ENCODE data around the gene WFIKKN2.

The WFIKKN2 gene

DNA sequence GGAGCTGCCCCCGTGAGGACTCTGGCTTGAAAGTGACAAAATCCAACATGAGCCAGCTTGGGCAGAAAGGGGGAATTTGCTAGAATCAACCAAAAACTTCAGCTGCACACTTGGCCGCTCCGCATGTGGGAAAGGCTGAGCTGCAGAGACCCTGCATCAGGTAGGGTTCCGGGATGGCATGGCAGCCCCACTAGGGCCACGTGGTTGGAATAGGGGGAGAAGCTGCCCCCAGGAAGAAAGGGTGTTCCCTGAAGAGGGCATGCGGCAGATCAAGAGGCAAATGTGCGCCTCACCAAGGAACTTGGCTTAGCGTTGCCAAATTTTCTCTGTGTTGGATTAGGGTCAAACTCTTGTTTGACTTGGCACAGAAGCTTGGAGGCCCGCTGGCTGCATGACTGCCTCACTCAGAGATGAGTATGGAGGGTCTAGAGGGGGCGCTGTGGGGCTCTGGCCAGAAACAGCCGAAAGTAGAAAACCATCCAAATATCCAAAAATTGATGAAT lies 29.2 kb upstream of the WFIKKN2 start:
- no peaks in the 10 kb centered on the region for H3K79me1 ChIP-seq (replicated peaks; ENCODE audit: low read length, poor library complexity, severe bottlenecking)
- H2BK5ac ChIP-seq (ENCODE audit: low read depth, low read length, poor library complexity, severe bottlenecking): no peak overlapping the region
- H2BK120ac ChIP-seq (ENCODE audit: low read depth, low read length): no peak overlapping the region
- no peak overlapping the region for H3K4me3 ChIP-seq (ENCODE audit: insufficient read depth in 1 of 2, low read depth in 1 of 2, low read length in 2 of 2)
- H3K27ac ChIP-seq (ENCODE audit: low read length, poor library complexity, severe bottlenecking): no peak overlapping the region
- H3K23ac ChIP-seq (ENCODE audit: low read length in 2 of 2): no peak overlapping the region
- H2AFZ ChIP-seq (ENCODE audit: low read depth, low read length): no peak overlapping the region
- no peak overlapping the region for H4K91ac ChIP-seq (ENCODE audit: low read length)
- no peaks in the 10 kb centered on the region for H3K36me3 ChIP-seq (ENCODE audit: control insufficient read depth in 1 of 2, insufficient read depth in 2 of 2, low read depth in 1 of 2, low read length in 2 of 2)
- H3K14ac ChIP-seq (ENCODE audit: low read length in 2 of 2): no peak overlapping the region
- no peaks in the 10 kb centered on the region for H3K4me1 ChIP-seq (ENCODE audit: control insufficient read depth, insufficient read depth, low read depth, low read length)
- 86% methylated on average over 9 of the region's 11 CpGs for WGBS
- H3K9me3 ChIP-seq (ENCODE audit: control insufficient read depth, low read length): no peaks in the 10 kb centered on the region
- H3K9ac ChIP-seq (ENCODE audit: low read length): no peak overlapping the region
- H4K8ac ChIP-seq (ENCODE audit: low read length): no peak overlapping the region
- H3K4me2 ChIP-seq (ENCODE audit: low read length, poor library complexity, severe bottlenecking): no peak overlapping the region
- no peak overlapping the region for H2BK12ac ChIP-seq (ENCODE audit: low read length in 2 of 2)
- no peak overlapping the region for H3K4ac ChIP-seq (ENCODE audit: low read depth in 1 of 2, low read length in 2 of 2)
- H2BK15ac ChIP-seq (ENCODE audit: low read depth, poor library complexity, severe bottlenecking): no peak overlapping the region
- no peak overlapping the region for H2AK5ac ChIP-seq (ENCODE audit: low read length, severe bottlenecking)
- no peak for DNase-seq
- H3K18ac ChIP-seq (ENCODE audit: low read depth in 1 of 2, low read length in 2 of 2): no peak overlapping the region
- peaks cover 6 to 18% of the 10 kb centered on the region in 2 experiments for H3K27me3 ChIP-seq (ENCODE audit: control insufficient read depth in 1 of 2, insufficient read depth in 1 of 2, low read length in 2 of 2)

- Histone ChIP-seq H2BK12ac (ENCODE audit: low read length in 2 of 2) (no peak overlapping the region), H3K14ac (ENCODE audit: low read length in 2 of 2) (no peak overlapping the region)
Measured at GRCh38 chr17:50807009-50807408, 28.4 kb upstream of the WFIKKN2 start.

DNA sequence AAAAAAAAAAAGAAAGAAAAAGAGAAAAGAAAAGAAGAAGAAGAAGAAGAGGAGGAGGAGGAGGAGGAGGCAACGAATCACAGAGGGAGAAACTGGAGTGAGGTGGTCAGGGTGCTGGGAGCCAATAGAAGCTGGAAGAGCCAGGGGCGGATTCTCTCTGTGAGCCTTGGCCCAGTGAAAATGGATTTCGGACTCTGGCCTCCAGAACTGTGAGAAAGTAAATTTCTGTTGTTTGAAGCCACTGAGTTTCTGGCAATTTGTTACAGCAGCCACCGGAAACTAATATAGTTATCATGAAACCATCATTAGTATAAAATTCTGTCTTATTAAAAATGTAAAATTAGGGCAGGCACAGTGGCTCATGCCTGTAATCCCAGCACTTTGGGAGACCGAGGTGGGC lies 27.7 kb upstream of the WFIKKN2 start:
- no peak overlapping the region for H3K23ac ChIP-seq (ENCODE audit: low read length in 2 of 2)
- 94% methylated on average over 3 of the region's 5 CpGs for WGBS
- H3K4me3 ChIP-seq (ENCODE audit: insufficient read depth in 1 of 2, low read depth in 1 of 2, low read length in 2 of 2): no peak overlapping the region
- H2BK120ac ChIP-seq (ENCODE audit: low read depth, low read length): no peak overlapping the region
- no peak overlapping the region for H2BK5ac ChIP-seq (ENCODE audit: low read depth, low read length, poor library complexity, severe bottlenecking)
- H3K27me3 ChIP-seq (ENCODE audit: control insufficient read depth in 1 of 2, insufficient read depth in 1 of 2, low read length in 2 of 2): peaks cover 12 to 30% of the 10 kb centered on the region in 2 experiments
- H3K18ac ChIP-seq (ENCODE audit: low read depth in 1 of 2, low read length in 2 of 2): no peak overlapping the region
- no peak overlapping the region for H3K4ac ChIP-seq (ENCODE audit: low read depth in 1 of 2, low read length in 2 of 2)
- H2BK15ac ChIP-seq (ENCODE audit: low read depth, poor library complexity, severe bottlenecking): no peak overlapping the region
- H3K14ac ChIP-seq (ENCODE audit: low read length in 2 of 2): no peak overlapping the region
- no peaks in the 10 kb centered on the region for H3K79me1 ChIP-seq (replicated peaks; ENCODE audit: low read length, poor library complexity, severe bottlenecking)
- no peak overlapping the region for H3K27ac ChIP-seq (ENCODE audit: low read length, poor library complexity, severe bottlenecking)
- no peak overlapping the region for H3K9ac ChIP-seq (ENCODE audit: low read length)
- H3K9me3 ChIP-seq (ENCODE audit: control insufficient read depth, low read length): no peaks in the 10 kb centered on the region
- no peak overlapping the region for H2AK5ac ChIP-seq (ENCODE audit: low read length, severe bottlenecking)
- H4K8ac ChIP-seq (ENCODE audit: low read length): no peak overlapping the region
- H3K4me1 ChIP-seq (ENCODE audit: control insufficient read depth, insufficient read depth, low read depth, low read length): no peaks in the 10 kb centered on the region
- H3K36me3 ChIP-seq (ENCODE audit: control insufficient read depth in 1 of 2, insufficient read depth in 2 of 2, low read depth in 1 of 2, low read length in 2 of 2): no peaks in the 10 kb centered on the region
- H3K4me2 ChIP-seq (ENCODE audit: low read length, poor library complexity, severe bottlenecking): no peak overlapping the region
- H2AFZ ChIP-seq (ENCODE audit: low read depth, low read length): no peak overlapping the region
- no peak overlapping the region for H4K91ac ChIP-seq (ENCODE audit: low read length)
- no peak for DNase-seq
- H2BK12ac ChIP-seq (ENCODE audit: low read length in 2 of 2): no peak overlapping the region

More at GRCh38 chr17:50807009-50807408, 28.4 kb upstream of the WFIKKN2 start:
- WGBS: 68% methylated on average over 1 of the region's 2 CpGs
- Histone ChIP-seq H4K8ac (ENCODE audit: low read length) (no peak overlapping the region), H3K9ac (ENCODE audit: low read length) (no peak overlapping the region), H3K23ac (ENCODE audit: low read length in 2 of 2) (no peak overlapping the region), H3K18ac (ENCODE audit: low read depth in 1 of 2, low read length in 2 of 2) (no peak overlapping the region), H2AK5ac (ENCODE audit: low read length, severe bottlenecking) (no peak overlapping the region), H3K9me3 (ENCODE audit: control insufficient read depth, low read length) (no peaks in the 10 kb centered on the region), H3K27me3 (ENCODE audit: control insufficient read depth in 1 of 2, insufficient read depth in 1 of 2, low read length in 2 of 2) (peaks cover 8 to 26% of the 10 kb centered on the region in 2 experiments), H3K79me1 (replicated peaks; ENCODE audit: low read length, poor library complexity, severe bottlenecking) (no peaks in the 10 kb centered on the region), H3K4me2 (ENCODE audit: low read length, poor library complexity, severe bottlenecking) (no peak overlapping the region), H3K36me3 (ENCODE audit: control insufficient read depth in 1 of 2, insufficient read depth in 2 of 2, low read depth in 1 of 2, low read length in 2 of 2) (no peaks in the 10 kb centered on the region), H3K27ac (ENCODE audit: low read length, poor library complexity, severe bottlenecking) (no peak overlapping the region), H4K91ac (ENCODE audit: low read length) (no peak overlapping the region), H3K4me1 (ENCODE audit: control insufficient read depth, insufficient read depth, low read depth, low read length) (no peaks in the 10 kb centered on the region), H2BK120ac (ENCODE audit: low read depth, low read length) (no peak overlapping the region), H2BK5ac (ENCODE audit: low read depth, low read length, poor library complexity, severe bottlenecking) (no peak overlapping the region), H3K4me3 (ENCODE audit: insufficient read depth in 1 of 2, low read depth in 1 of 2, low read length in 2 of 2) (no peak overlapping the region), H2BK15ac (ENCODE audit: low read depth, poor library complexity, severe bottlenecking) (no peak overlapping the region), H3K4ac (ENCODE audit: low read depth in 1 of 2, low read length in 2 of 2) (no peak overlapping the region), H2AFZ (ENCODE audit: low read depth, low read length) (no peak overlapping the region)
- no peak for DNase-seq

GRCh38 chr17:50808413-50808812 lies 27.0 kb upstream of the WFIKKN2 start:
- Histone ChIP-seq H3K4me2 (ENCODE audit: low read length, poor library complexity, severe bottlenecking) (no peak overlapping the region), H2AFZ (ENCODE audit: low read depth, low read length) (no peak overlapping the region), H3K23ac (ENCODE audit: low read length in 2 of 2) (no peak overlapping the region), H3K14ac (ENCODE audit: low read length in 2 of 2) (no peak overlapping the region), H2BK5ac (ENCODE audit: low read depth, low read length, poor library complexity, severe bottlenecking) (no peak overlapping the region), H3K9me3 (ENCODE audit: control insufficient read depth, low read length) (no peaks in the 10 kb centered on the region), H3K27ac (ENCODE audit: low read length, poor library complexity, severe bottlenecking) (no peak overlapping the region), H3K36me3 (ENCODE audit: control insufficient read depth in 1 of 2, insufficient read depth in 2 of 2, low read depth in 1 of 2, low read length in 2 of 2) (no peaks in the 10 kb centered on the region), H4K91ac (ENCODE audit: low read length) (no peak overlapping the region), H2AK5ac (ENCODE audit: low read length, severe bottlenecking) (no peak overlapping the region), H3K79me1 (replicated peaks; ENCODE audit: low read length, poor library complexity, severe bottlenecking) (no peaks in the 10 kb centered on the region), H3K4me1 (ENCODE audit: control insufficient read depth, insufficient read depth, low read depth, low read length) (no peaks in the 10 kb centered on the region), H3K18ac (ENCODE audit: low read depth in 1 of 2, low read length in 2 of 2) (no peak overlapping the region), H3K27me3 (ENCODE audit: control insufficient read depth in 1 of 2, insufficient read depth in 1 of 2, low read length in 2 of 2) (peaks cover 16 to 35% of the 10 kb centered on the region in 2 experiments), H4K8ac (ENCODE audit: low read length) (no peak overlapping the region), H2BK120ac (ENCODE audit: low read depth, low read length) (no peak overlapping the region), H2BK12ac (ENCODE audit: low read length in 2 of 2) (no peak overlapping the region), H3K9ac (ENCODE audit: low read length) (no peak overlapping the region), H3K4me3 (ENCODE audit: insufficient read depth in 1 of 2, low read depth in 1 of 2, low read length in 2 of 2) (no peak overlapping the region), H3K4ac (ENCODE audit: low read depth in 1 of 2, low read length in 2 of 2) (no peak overlapping the region), H2BK15ac (ENCODE audit: low read depth, poor library complexity, severe bottlenecking) (no peak overlapping the region)
- no peak for DNase-seq
- 90% methylated on average over 7 of the region's 7 CpGs for WGBS
